K562 (cell line): ENCODE measurements around the gene ABR. TPM values are rescaled to one million over a fixed set of nuclear protein-coding genes. Genes with fewer than 3 reads are reported as not detected.

Source experiments
- ATAC-seq: fragments of 200-7000 bp; cut with Tn5 transposase; 3 replicates; pipeline ENCODE4 v1.9.1; 2020; ENCODE audit warnings: moderate library complexity
- BruUV-seq: library from RNA; stranded (reverse); fragments of 400-500 nt; replicated peaks from 2 replicates; lab custom pipeline; 2021; lab: Mats Ljungman, UMichigan
- CTCF ChIA-PET: fragments of 300-600 bp; formaldehyde crosslinking; extraction: SDS; loops from one replicate; lab custom pipeline; 2021; ENCODE audit warnings: low intra/inter-chr PET ratio; lab: Yijun Ruan, JAX
- POLR2A ChIA-PET: fragments of 300-600, 350-650 bp; sonication (Branson Sonifier 250); formaldehyde crosslinking; extraction: SDS; loops from one replicate; lab custom pipeline; 2021; ENCODE audit warnings: antibody characterized with exemption, inconsistent platforms; lab: Yijun Ruan, JAX
- DNase-seq, 4 experiments: peaks; one replicate each; pipeline versions ENCODE4 v3.0.0 to v3.0.0-alpha.2; 2011 to 2018; ENCODE audit warnings: low spot score in 3 of 4, mixed read lengths in 3 of 4; ENCODE audit errors: extremely low read depth in 1 of 4
- FAIRE-seq: peaks from 2 replicates; lab custom pipeline; 2011; peaks lifted over from hg19 to GRCh38; lab: Jason Lieb, UNC
- H2AFZ ChIP-seq: 2 replicates; pipeline ENCODE4 v1.6.0; 2011; ENCODE audit warnings: low read depth, low read length, control low read depth, inconsistent platforms
- H3K27ac ChIP-seq: fragments of 200-600 bp; 3 replicates; pipeline ENCODE4 v1.8.0; 2011; ENCODE audit warnings: low read depth, mild to moderate bottlenecking, control low read depth, inconsistent platforms, low read length, moderate library complexity, mixed read lengths; ENCODE audit errors: extremely low read depth
- H3K27me3 ChIP-seq, 2 experiments: fragments of 300-600 bp in 1 of 2; 2 replicates in 1 of 2; 3 replicates in 1 of 2; pipeline versions ENCODE4 v1.6.0 to v1.8.0; 2011; ENCODE audit warnings: inconsistent platforms in 2 of 2, low read length in 2 of 2, mild to moderate bottlenecking in 1 of 2, mixed read lengths in 1 of 2, moderate library complexity in 1 of 2; ENCODE audit not compliant: control insufficient read depth in 2 of 2, insufficient read depth in 2 of 2
- H3K36me3 ChIP-seq: fragments of 300-600 bp; 3 replicates; pipeline ENCODE4 v1.8.0; 2011; ENCODE audit warnings: mild to moderate bottlenecking, low read length, inconsistent platforms; ENCODE audit not compliant: control insufficient read depth, insufficient read depth
- H3K4me1 ChIP-seq, 2 experiments: fragments of 200-600 bp in 1 of 2; replicated peaks in 1 of 2; 2 replicates in 1 of 2; 3 replicates in 1 of 2; pipeline versions ENCODE4 v1.5.1 to v1.8.0; 2011; ENCODE audit warnings: inconsistent platforms in 2 of 2, low read length in 2 of 2, mild to moderate bottlenecking in 1 of 2, mixed read lengths in 1 of 2, moderate library complexity in 1 of 2; ENCODE audit not compliant: control insufficient read depth in 2 of 2, insufficient read depth in 2 of 2
- H3K4me2 ChIP-seq: 2 replicates; pipeline ENCODE4 v1.6.1; 2011; ENCODE audit warnings: low read length, control low read depth, inconsistent platforms, mixed read lengths; ENCODE audit not compliant: insufficient read depth
- H3K4me3 ChIP-seq: fragments of 200-600 bp; sonication (generic), shearing (Covaris generic); 2 replicates; pipeline ENCODE4 v1.5.1; 2016; ENCODE audit warnings: control low read depth, inconsistent platforms
- H3K79me2 ChIP-seq: fragments of 200-600 bp; 3 replicates; pipeline ENCODE4 v1.8.0; 2011; ENCODE audit warnings: low read length, inconsistent platforms; ENCODE audit not compliant: control insufficient read depth, insufficient read depth
- H3K9ac ChIP-seq, 2 experiments: 2 replicates each; pipeline versions ENCODE4 v1.6.0 to v1.6.1; 2011; ENCODE audit warnings: low read depth in 2 of 2, low read length in 2 of 2, control low read depth in 1 of 2, inconsistent platforms in 1 of 2, mild to moderate bottlenecking in 1 of 2, mixed read lengths in 1 of 2; ENCODE audit not compliant: insufficient read depth in 1 of 2
- H3K9me1 ChIP-seq: one replicate; pipeline ENCODE4 v1.6.0; 2011; ENCODE audit warnings: inconsistent platforms, mild to moderate bottlenecking, low read length, moderate library complexity; ENCODE audit not compliant: control insufficient read depth, insufficient read depth
- H3K9me3 ChIP-seq: replicated peaks from 2 replicates; pipeline ENCODE4 v1.5.1; 2011; ENCODE audit warnings: low read depth, low read length, inconsistent platforms; ENCODE audit not compliant: control insufficient read depth, insufficient read depth
- H4K20me1 ChIP-seq: replicated peaks from 2 replicates; pipeline ENCODE4 v1.6.1; 2011; ENCODE audit warnings: low read length, inconsistent platforms, mixed read lengths; ENCODE audit not compliant: control insufficient read depth, insufficient read depth
- CUX1 ChIP-seq: fragments of 200-800 bp; sonication (Bioruptor generic); IDR thresholded peaks from 2 replicates; pipeline ENCODE4 v1.6.1; 2016; ENCODE audit warnings: missing genetic modification characterization, missing compliant biosample characterization
- DLX4 ChIP-seq: fragments of 250-450 bp; sonication (Bioruptor Pico); IDR thresholded peaks from 2 replicates; pipeline ENCODE4 v1.6.1; 2021; ENCODE audit warnings: mild to moderate bottlenecking
- DMBX1 ChIP-seq: fragments of 250-450 bp; sonication (Bioruptor Pico); IDR thresholded peaks from 2 replicates; pipeline ENCODE4 v1.8.0; 2022; ENCODE audit warnings: inconsistent platforms, mild to moderate bottlenecking, moderate library complexity, borderline replicate concordance
- ELF2 ChIP-seq: fragments of 250-450 bp; sonication (Bioruptor Pico); IDR thresholded peaks from 2 replicates; pipeline ENCODE4 v1.5.0; 2021; ENCODE audit warnings: mild to moderate bottlenecking
- FOSL1 ChIP-seq: fragments of 200-800 bp; sonication (Bioruptor generic); conservative IDR thresholded peaks from 2 replicates; pipeline ENCODE4 v1.6.1; 2016; ENCODE audit warnings: missing genetic modification characterization, missing compliant biosample characterization
- HDAC1 ChIP-seq, 2 experiments: fragments of 450-650 bp; IDR thresholded peaks; 2 replicates each; pipeline ENCODE4 v1.6.1; 2016 to 2017; ENCODE audit warnings: inconsistent platforms in 1 of 2, mild to moderate bottlenecking in 1 of 2, moderate library complexity in 1 of 2
- KLF13 ChIP-seq: fragments of 450-650 bp; IDR thresholded peaks from 2 replicates; pipeline ENCODE4 v1.6.1; 2016; ENCODE audit warnings: missing genetic modification characterization, low read depth, mild to moderate bottlenecking, missing compliant biosample characterization, moderate library complexity, borderline replicate concordance
- NUFIP1 ChIP-seq: fragments of 450-650 bp; IDR thresholded peaks from 2 replicates; pipeline ENCODE4 v1.6.1; 2018; ENCODE audit not compliant: partially characterized antibody
- RB1 ChIP-seq: fragments of 450-650 bp; IDR thresholded peaks from 2 replicates; pipeline ENCODE4 v1.6.1; 2017; ENCODE audit warnings: low read depth, mild to moderate bottlenecking
- RNF219 ChIP-seq: fragments of 250-450 bp; sonication (Bioruptor Pico); IDR thresholded peaks from 2 replicates; pipeline ENCODE4 v1.5.0; 2022; ENCODE audit warnings: mild to moderate bottlenecking
- SMAD1 ChIP-seq: fragments of 150-350 bp; IDR thresholded peaks from 2 replicates; pipeline ENCODE4 v1.6.1; 2014; ENCODE audit warnings: low read length, low read depth; ENCODE audit not compliant: partially characterized antibody
- WHSC1 ChIP-seq: IDR thresholded peaks from one replicate; pipeline ENCODE4 v1.6.1; 2012; ENCODE audit warnings: low read length, control low read depth, inconsistent platforms
- WGBS: fragments of 100-300 bp; shearing (Covaris generic); methylation state at CpG from one replicate; pipeline ENCODE4 v1.1.6; 2016; ENCODE audit warnings: low coverage, mixed read lengths; ENCODE audit not compliant: insufficient coverage; ENCODE audit errors: missing lambda C conversion rate; 5-methylcytosine and 5-hydroxymethylcytosine counted together
- in situ Hi-C: fragments of 300-500 bp; cut with MboI; formaldehyde crosslinking; loops from 4 replicates; pipeline ENCODE4 v1.15.0; 2018; ENCODE audit warnings: inconsistent platforms, mixed read lengths
- intact Hi-C: fragments of 100-400 bp; cut with micrococcal nuclease; formaldehyde crosslinking; loops from 2 replicates; pipeline ENCODE4 v1.14.2; 2022
- polyA plus RNA-seq, 8 experiments: library from polyadenylated mRNA; depleted of rRNA in 4 of 8; stranded (reverse) in 5 of 8; unstranded in 3 of 8; fragments of >200 nt; fragmentation: Nextera tagmentation in 2 of 8; fragmentation: Illumina TruSeq in 1 of 8; extraction: Ambion mirVana in 2 of 8; extraction: Trizol in 1 of 8; gene quantifications; 2 replicates each; pipeline versions ENCODE4 v1.2.1 to v1.2.3, GENCODE V29; 2011 to 2014; ENCODE audit warnings: inconsistent platforms in 1 of 8, missing spikeins in 1 of 8
- total RNA-seq, 7 experiments: library from RNA; depleted of rRNA in 6 of 7; stranded (reverse); fragments of >200 nt in 6 of 7; fragmentation: Illumina TruSeq in 2 of 7; extraction: Trizol in 2 of 7; gene quantifications; 2 replicates each; pipeline versions ENCODE4 v1.2.1 to v1.2.3, GENCODE V29; 2011 to 2021; ENCODE audit warnings: low replicate concordance in 1 of 7

The ABR gene
- total and polyA plus RNA-seq, 9 of the 15 experiments (the other 6 are each of a cell fraction or from before 2014, with no cell fraction given), result 0.07 to 1.6 (median 0.37) TPM; not detected in 1

GRCh38 chr17:1203111-1203966 lies 23.6 kb upstream of the ABR start:
- H3K79me2 ChIP-seq, result no peaks in the 10 kb centered on the region
- peak; percentile 83 for ATAC-seq
- no TSS peak for BruUV-seq
- H3K27me3 ChIP-seq, result peaks cover 0 to 12% of the 10 kb centered on the region in 2 experiments; a peak in 2 of 5 replicates
- in situ Hi-C loops, result no loop called here
- ChIA-PET CTCF (interaction anchor here (0.6 kb wide), 1 partner anchor 1078 kb away, joined by 3 read pairs; no protein-coding TSS in a partner anchor), POLR2A (no interaction called here)
- peaks cover 0 to 9% of the 10 kb centered on the region in 2 experiments; a peak in 2 of 5 replicates for H3K4me1 ChIP-seq
- peak; percentile 14 to 97 (median 94) for DNase-seq
- 28% methylated on average over 9 of the region's 91 CpGs for WGBS
- H4K20me1 ChIP-seq, result no peaks in the 10 kb centered on the region
- no peak overlapping the region for H3K4me3 ChIP-seq
- H2AFZ ChIP-seq, result no peak overlapping the region
- no peaks in the 10 kb centered on the region for H3K36me3 ChIP-seq
- no peaks in the 10 kb centered on the region for H3K9me3 ChIP-seq
- H3K9ac ChIP-seq, result no peak overlapping the region
- intact Hi-C loops, result no loop called here
- H3K9me1 ChIP-seq, result no peaks in the 10 kb centered on the region
- H3K4me2 ChIP-seq, result no peak overlapping the region
- H3K27ac ChIP-seq, result no peak overlapping the region
- no peak for FAIRE-seq
- TF ChIP-seq DLX4 (CRISPR knock-in tag) (no peak), DMBX1 (CRISPR knock-in tag) (no peak), NUFIP1 (no peak), WHSC1 (no peak), RB1 (no peak), ELF2 (no peak), KLF13 (no peak), FOSL1 (tag) (no peak), CUX1 (no peak), HDAC1 (IDR thresholded peaks at IDR 0.05) (no peak), SMAD1 (no peak), RNF219 (CRISPR knock-in tag) (no peak)
